ENCODE results near the gene SRPK1.

SRPK1 gene

GRCh38 chr6:35810971-35811698 is 109.8 kb downstream of the SRPK1 start:
- DNase-seq: no peak

GRCh38 chr6:35809809-35810208 is 111.1 kb downstream of the SRPK1 start:
- DNase-seq: no peak

- no peak for DNase-seq
These were observed 112.2 kb downstream of the SRPK1 start for GRCh38 chr6:35808688-35809087.

GRCh38 chr6:35804996-35805736 is 115.7 kb downstream of the SRPK1 start, which contains the start of gene LHFPL5:
LHFPL5 (plus strand) TSS chr6:35805352; CDS start chr6:35805671, 319 bp downstream.
- DNase-seq: peak; percentile 14

GRCh38 chr6:35801148-35801547 is 119.8 kb downstream of the SRPK1 start:
- no peak for DNase-seq

GRCh38 chr6:35798706-35799105 is 122.2 kb downstream of the SRPK1 start:
- DNase-seq: no peak

GRCh38 chr6:35797837-35798526 is 122.9 kb downstream of the SRPK1 start:
- no peak for DNase-seq

- no peak for DNase-seq
These were observed 124.7 kb downstream of the SRPK1 start for GRCh38 chr6:35796236-35796635.

GRCh38 chr6:35795453-35796071 is 125.3 kb downstream of the SRPK1 start:
- DNase-seq: no peak

- DNase-seq: no peak
These were observed 126.1 kb downstream of the SRPK1 start for GRCh38 chr6:35794536-35795452.

GRCh38 chr6:35790683-35791082 is 130.2 kb downstream of the SRPK1 start:
- no peak for DNase-seq

- no peak for DNase-seq
These were observed 132.4 kb downstream of the SRPK1 start for GRCh38 chr6:35788423-35788982.

- no peak for DNase-seq
These were observed 133.4 kb downstream of the SRPK1 start for GRCh38 chr6:35787266-35788218.

- DNase-seq: no peak
These were observed 134.1 kb downstream of the SRPK1 start for GRCh38 chr6:35786810-35787209.

- no peak for DNase-seq
These were observed 134.6 kb downstream of the SRPK1 start for GRCh38 chr6:35786272-35786671.

GRCh38 chr6:35784200-35784599 is 136.7 kb downstream of the SRPK1 start:
- DNase-seq: no peak
